GM18519 (cell line): ENCODE data around the gene APCDD1.
"Not testable (repeated sequence)": the region's sequence is repeated elsewhere in the genome, so short reads cannot be mapped to it uniquely, and the experiment has no call there.

Source experiments
- ATAC-seq: cut with Tn5 transposase; IDR thresholded peaks from one replicate; pipeline ENCODE4 v1.9.1; 2021; ENCODE audit warnings: mild to moderate bottlenecking, moderate library complexity; ENCODE audit not compliant: unreplicated experiment, low FRiP score

The APCDD1 gene

DNA sequence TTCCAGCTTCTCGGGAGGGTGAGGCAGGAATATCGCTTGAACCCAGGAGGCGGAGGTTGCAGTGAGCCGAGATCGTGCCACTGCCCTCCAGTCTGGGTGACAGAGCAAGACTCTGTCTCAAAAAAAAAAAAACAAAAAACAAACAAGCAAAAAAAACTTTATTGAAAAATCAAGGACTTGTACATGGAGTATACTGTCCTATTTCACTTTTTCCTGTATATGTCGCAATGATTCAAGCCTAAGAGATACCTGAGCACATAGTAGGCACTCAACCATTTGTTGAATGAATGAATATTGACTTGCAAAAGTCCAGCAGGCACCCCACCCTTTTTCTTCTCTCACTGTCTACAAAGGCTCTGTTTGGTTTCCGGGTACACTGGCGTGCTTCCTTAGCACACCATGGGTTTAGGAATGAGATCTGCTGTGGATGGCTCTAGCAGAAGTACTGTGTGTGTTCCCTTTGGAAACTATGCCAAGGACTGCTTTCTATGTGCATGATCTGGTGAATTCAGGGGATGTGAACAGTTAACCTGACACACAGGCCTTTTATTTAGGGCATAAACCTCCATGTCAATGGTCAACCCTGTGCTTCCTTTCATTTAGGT, 6.1 kb downstream of the APCDD1 start:
- ATAC-seq = no peak

DNA sequence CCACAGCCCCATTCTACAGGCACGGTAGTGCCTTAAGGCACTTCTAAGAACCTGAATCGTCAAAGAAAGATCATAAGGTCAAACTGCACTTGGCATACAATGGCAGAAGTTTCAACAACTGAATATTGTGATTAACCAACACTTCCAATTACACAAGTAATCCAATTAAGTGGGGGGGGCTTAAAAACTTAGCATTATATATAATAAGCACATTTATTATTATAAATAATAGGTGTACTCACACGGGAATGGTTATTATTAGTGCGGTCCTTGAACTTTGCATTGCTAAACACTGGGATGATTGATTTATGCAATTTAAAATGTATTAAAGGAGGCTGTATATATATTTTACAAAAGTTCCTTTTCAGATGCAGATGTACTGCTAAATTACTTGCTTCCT, 7.6 kb downstream of the APCDD1 start:
- no peak for ATAC-seq

DNA sequence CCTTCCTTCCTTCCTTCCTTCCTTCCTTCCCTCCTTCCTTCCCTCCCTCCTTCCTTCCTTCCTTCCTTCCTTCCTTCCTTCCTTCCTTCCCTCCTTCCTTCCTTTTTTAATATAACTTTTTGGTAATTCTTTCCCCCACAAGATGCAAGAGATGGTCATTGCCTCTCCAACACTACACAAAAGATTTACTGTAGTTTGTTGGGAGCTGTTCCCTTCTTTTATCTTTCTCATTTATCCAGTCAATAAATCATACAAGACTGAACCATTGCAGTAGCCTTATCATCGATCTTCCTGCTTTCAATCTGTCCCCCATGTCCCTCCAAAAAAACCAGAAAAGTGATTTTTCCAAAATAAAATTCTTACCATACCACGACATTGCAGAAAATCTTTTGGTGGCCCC, 8.2 kb downstream of the APCDD1 start:
- no peak for ATAC-seq

DNA sequence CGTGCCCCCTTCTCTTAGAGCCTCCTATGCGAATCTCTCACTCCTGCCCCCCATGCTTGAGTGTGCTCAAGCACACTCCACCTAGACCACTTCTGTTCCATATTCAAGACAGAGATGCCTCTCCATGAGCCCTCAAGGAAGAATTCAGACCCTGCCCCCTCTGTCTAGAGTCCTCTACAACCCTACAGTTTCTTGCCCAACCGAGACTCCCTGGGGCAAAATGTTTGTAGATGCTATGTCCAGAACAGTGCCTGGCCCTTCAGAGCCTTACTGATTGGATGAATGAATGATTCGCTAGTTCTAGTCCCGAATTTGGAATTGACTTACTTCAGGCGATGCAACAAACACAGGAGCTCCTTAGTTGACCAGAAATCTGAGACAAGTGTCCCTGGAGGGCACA, 8.7 kb downstream of the APCDD1 start:
- ATAC-seq = no peak

DNA sequence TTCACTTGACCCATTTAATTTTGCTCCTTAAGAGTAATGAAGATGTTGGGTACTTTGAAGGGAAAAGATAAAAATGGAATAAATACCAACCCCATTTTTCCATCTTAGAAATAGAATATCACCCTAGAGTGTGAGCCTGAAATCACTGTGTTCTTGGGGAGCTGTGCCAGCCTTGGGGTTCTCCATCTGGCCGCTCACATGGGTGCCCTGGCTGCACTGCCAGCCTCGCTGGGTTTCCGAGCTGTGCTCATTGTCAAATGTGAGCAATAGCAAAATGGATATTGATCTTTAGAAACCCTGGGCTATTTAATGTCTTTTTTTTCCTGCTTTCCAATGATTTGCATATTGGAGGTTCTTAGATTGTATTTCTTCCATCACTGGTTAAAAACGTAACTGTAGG, 9.3 kb downstream of the APCDD1 start:
- ATAC-seq = no peak

DNA sequence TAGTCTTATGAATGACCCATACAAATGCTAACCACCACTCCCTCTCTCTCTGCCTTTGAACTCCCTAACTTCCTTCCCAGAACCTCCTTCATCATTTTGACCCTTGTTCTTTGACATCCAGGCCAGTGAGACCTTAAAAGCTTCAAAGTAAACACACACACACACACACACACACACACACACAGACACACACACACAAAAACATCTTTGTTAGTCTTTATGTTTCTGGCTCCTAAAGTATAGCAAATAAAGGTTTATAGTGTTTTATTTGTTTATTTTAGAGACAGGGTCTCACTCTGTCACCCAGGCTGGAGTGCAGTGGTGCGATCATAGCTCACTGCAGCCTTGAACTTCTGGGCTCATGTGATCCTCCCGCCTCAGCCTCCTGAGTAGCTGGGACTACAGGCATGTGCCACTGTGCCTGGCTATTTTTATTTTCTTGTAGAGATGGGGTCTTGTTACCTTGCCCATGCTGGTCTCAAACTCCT, 9.8 kb downstream of the APCDD1 start:
- not testable (repeated sequence) for ATAC-seq

DNA sequence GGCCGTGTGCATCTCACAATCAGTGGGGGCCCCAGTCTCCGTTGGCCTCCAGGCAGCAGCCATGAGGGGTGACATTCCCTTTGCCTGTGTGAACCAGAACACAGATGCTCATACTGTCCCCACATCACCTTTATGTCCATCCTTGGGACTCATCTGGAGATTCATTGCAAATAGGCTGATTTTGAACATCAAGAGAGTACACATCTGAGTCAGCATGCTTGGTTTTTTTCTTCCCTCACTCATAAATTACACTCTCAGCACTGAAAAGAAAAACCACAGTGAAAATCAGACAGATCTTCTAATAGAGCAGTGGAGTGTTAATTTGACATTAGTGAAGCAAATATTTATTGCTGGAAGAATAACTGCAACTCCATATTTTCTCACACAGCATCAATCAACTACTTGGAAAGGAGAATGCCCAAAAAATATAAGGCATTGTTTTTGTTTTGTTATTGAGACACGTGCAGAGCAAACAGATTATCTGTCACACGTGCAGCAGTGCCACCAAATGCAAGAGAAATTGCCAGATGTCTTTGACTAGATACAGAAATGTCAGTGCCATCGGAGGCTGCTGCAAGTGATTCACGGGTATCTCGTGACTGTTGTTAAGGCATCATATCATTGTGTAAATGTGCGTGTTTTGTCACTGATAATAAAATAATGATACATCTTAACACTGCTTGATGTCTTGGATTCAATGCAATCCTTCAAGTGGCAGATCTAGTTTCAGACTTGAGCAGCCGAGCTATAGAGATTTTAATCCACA, 10.9 kb downstream of the APCDD1 start:
- no peak for ATAC-seq

DNA sequence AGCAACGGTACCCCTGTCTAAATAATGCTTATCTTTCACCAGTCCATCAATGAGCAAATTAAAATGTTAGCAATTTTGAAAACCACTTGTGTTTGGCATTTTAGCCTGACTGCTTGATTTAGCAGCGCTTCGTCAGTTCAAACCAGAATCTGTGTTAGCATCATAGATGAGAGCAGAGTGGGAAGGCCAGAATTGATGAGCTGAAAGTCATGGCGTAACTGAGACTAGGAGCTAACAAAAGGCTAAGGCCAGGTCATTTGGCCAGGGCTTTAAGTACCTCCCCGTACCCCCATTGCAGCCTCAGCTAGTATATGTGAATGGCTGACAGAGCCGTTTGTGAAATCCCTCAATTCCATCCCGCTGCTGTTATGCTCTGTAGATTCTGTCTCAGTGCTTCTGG, 16.0 kb downstream of the APCDD1 start:
- no peak for ATAC-seq

DNA sequence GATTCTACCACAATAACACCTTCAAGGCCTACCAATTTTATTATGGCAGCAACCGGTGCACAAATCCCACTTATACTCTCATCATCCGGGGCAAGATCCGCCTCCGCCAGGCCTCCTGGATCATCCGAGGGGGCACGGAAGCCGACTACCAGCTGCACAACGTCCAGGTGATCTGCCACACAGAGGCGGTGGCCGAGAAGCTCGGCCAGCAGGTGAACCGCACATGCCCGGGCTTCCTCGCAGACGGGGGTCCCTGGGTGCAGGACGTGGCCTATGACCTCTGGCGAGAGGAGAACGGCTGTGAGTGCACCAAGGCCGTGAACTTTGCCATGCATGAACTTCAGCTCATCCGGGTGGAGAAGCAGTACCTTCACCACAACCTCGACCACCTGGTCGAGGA, 17.1 kb downstream of the APCDD1 start:
- ATAC-seq = no peak

DNA sequence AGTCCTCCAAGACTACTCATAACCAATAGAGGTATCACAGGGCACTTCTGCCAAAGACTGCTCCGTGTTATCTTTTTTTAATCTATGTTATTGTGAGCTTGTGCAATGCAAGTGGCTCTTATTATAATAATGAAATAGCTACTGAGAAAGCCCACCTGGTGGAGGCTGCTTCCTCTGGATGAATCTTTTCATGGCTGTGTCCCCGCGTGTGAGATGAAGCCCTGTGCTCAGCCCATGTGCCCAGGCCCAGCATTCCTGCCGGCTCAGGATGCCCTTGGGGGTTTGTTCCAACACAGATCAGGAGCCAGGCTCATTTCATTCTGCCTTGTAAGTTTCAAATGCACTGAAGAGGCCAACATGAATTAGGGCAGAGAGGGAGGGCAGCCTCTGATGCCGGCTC, 18.7 kb downstream of the APCDD1 start:
- ATAC-seq = no peak

DNA sequence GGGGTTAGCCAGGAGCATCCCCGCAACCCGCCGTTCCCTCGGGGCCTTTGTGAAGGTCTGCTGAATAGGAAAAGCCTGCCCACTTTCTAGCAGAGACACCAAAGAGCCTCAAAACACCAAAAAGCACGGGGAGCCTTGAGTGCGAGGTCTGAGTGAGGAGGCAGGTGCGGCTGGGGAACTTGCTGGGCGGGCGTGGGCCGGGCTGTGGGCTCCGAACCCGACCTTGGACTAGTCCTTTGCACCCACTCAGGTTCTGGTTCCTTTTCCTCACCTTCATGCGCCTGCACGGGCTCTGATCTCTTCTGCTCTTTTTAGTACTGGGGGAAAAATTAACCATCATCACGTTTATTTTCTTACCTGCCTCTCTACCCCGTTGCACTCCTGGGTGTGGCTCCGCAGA, 19.9 kb downstream of the APCDD1 start:
- no peak for ATAC-seq

DNA sequence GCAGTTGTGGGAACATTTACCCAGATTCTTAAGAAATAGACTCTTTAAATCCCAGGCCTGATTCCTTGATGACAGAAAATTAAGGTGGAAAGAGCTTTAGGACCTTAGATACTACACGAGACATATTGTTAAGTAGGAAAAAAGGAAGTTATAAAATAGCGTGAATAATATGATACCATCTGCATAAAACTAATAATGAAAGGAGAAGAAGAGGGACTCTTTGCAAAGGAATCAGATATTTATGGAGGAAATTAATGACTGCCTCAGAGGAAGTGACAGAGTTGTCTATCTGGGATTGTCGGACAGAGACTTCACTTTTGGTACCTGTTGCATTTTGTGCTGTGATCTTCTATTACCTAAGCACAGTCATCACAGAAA, 20.8 kb downstream of the APCDD1 start:
- ATAC-seq = no peak

DNA sequence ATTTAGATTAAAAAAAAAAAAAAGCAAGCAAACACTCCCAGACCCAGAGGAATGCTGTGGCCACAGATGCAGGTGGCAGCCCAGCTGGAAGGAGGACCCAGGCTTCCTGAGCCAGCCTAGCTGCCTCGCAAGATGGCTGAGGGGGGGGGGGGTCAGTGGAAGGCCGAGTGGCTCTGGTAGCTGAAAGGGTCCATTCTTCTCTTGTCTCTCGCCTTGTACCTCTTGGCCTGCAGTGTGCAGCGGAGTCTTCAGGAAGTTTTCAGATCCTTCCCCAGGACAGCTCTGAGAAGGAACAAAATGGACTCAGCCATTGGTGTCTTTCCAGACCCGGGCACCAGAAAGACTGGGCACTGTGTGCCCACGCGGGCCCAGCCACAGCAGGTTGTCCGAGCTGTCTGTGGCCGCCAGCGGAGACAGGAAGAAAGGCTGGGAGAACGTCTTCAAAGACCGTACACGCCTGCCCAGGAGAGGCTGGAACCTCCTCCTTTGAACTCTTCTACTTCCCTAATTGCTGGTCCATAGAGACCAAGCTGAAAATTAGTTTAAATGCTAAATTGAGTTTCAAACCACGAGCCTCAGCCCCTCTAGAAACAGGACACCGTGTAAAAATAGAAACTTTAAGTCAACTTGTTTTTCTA, 21.3 kb downstream of the APCDD1 start:
- no peak for ATAC-seq

DNA sequence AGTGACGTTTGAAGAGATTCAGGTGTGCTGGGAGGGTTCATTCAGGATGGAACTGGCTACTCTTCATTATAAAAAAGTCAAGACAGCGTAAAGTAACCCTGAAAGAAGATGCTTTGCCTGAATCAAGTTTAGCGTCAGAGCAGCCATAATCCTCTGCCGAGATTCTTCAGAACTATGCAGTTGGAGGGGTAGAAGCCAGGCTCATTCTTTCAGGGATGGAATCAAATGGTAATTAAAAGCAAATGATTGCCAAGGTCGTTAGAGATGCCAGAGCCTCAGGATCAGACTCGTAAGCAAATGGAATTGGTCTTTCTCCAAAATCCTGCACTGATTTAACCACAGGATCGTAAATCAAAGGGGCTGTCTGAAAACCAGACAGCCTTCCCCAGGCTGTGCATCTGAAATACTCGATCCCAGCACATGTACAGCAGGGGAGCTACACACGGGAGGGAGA, 21.9 kb downstream of the APCDD1 start:
- ATAC-seq = no peak

DNA sequence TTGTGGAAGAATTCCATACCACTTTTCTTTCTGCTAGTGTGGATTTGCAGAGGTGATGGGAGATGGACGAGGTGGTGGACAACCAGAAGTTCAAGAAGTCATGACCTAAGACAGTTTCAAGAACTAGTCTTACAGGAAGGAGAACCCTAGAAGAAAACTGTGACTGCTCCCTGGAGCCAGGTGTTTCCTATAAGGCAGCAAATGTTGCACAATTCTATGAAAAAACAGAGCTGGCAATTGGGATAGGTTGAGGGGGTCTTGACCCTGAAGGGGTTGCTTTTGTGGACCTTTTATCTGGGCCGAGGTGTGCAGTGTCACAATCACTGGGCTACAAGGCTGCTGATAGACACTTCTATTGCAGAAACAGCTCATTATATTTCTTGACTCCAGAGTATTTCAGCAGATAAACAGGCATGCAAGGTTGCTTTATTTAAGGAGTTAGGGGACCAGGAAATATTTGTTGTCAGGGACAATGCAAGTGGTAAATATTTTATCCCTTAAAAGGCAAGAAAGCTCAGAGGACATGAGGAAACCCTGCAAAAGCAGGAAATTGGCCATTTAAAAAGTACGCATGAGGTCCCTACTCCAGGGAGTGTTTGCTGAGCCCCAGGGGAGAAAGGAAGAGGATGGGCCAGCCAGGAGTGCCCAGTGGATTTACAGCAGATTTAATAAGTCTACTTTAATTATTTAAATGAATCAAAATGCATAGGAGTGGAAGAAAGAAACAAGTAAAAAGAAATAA, 22.9 kb downstream of the APCDD1 start:
- ATAC-seq = no peak

DNA sequence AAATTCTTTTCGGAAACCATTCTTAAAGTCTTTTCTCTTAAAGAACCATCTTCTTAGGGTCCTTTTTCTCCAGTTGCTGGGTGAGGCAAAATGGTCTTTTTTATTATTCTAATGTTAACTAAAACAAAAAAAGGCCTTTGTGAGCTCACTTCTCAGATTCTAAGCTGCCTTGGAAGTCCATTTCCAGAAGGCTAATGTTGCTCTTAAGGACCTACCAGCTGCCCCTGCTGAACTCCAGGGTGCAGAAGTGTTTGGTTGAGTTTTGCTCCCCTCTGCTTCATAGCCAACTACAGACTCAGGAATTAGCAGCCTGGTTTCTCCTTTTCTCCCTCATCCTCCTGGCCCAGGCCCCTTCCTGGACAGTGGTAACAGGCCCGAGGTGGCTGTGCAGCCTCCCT, 23.4 kb downstream of the APCDD1 start:
- ATAC-seq = no peak

DNA sequence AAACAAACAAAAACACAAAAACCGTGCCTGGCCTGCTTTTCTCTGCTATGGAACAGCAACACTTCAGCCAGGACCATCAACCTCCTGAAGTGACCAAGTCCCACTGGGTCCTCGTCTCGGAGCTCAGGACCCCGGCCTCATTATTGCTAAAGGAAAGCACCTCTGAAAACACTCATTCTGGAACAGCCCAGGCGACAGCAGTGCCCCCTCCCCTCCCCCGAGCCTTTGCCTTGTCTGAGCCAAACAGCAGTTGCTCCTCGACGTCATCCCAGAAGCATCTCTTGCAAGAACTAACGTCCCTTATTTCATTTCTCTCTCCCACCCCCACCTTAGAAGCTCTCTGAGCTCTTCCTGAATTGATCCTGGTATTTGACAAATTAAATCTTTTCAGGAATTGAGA, 27.4 kb downstream of the APCDD1 start:
- no peak for ATAC-seq

DNA sequence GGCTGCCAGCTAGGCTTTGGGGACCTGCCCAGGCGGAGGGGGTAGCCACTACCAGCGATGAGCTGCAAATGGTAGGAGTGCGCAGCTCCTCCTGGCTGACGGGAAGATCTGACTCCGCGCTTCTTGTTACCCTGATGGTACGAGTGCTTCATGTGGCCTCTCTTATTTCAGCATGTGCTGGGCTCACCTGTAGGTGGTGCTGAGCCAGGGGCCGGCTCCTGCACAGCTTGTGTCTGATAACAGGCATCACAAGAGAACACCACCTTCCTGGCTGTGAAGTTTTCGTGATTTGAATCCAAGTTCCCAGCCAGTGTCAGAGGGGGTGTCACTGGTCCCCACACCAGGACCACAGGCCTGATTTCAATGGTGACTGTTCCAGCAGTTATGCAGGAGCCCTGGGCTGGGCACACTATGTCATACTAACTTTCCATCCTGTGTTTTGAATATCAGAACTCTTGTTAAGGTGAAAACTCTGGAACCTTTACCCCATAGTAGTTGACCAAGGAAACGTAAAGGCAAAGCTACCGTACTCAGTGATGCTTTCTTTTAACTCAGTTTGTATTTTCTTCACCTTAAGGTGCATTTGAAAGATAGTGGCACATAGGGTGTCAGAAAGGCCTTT, 28.0 kb downstream of the APCDD1 start:
- ATAC-seq = peak; percentile 11

DNA sequence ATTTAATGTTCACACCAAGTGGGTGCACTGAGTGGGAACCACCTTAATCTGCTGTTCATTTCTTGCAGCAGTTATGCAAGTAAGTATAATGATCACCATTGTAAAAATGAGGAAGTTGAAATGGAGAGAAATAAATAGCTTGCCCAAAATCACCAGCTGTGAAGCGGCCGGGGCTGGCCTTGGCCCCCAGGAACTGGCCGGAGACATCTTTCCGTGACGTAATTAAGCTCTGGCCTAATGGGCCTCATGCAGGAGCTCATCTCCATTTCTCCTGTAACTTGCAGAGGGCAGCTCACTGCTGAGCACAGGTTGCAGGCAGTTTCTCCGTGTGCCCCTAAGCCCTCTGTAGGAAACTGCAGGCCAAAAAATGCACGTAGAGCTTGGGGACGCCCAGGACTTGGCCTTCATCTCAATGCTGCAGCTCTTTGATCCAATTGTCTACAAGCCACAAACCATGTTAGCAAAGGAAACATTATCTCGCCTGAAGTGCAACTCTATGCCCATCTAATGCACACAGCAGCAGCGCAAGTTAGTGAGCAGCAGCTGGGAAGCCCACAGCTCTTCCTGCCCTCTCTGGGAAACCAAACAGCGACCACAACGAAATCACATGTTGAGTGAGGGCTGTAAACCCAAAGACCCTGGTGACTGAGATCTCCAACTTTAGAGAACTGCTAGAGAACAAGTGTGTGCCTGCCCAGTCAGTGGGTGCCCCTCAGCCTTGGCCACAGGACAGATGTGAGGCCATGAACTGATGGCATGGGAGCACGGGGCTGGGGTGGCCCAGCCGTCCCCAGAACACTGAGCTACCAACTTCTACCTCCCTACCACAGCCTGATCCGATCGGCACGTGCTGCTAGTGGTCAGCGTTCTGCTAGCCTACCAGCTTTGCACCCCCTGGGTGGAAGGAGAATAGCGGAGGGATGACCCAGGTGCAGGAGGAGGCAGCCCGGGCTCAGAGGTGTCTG, 28.8 kb downstream of the APCDD1 start:
- peak; percentile 50 for ATAC-seq

DNA sequence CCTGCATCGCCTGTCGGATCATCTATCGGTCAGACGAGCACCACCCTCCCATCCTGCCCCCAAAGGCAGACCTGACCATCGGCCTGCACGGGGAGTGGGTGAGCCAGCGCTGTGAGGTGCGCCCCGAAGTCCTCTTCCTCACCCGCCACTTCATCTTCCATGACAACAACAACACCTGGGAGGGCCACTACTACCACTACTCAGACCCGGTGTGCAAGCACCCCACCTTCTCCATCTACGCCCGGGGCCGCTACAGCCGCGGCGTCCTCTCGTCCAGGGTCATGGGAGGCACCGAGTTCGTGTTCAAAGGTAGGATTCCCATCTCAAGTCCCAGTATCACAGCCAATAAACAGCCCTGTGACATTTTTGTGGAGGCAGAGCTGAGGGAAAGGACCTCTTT, 31.0 kb downstream of the APCDD1 start:
- no peak for ATAC-seq
